NCI-H748 (cell line): ENCODE measurements around the gene AMH.

Experiments used
- DNase-seq: peaks from one replicate; lab custom pipeline; 2025; ENCODE audit not compliant: unreplicated experiment; lab: John Stamatoyannopoulos, UW

AMH gene

GRCh38 chr19:2282862-2283237 is 33.7 kb downstream of the AMH start:
- no peak for DNase-seq

GRCh38 chr19:2283835-2284507 is 34.8 kb downstream of the AMH start:
- no peak for DNase-seq

- no peak for DNase-seq
Measured at GRCh38 chr19:2286402-2287140, 37.4 kb downstream of the AMH start.

GRCh38 chr19:2287585-2288337 is 38.6 kb downstream of the AMH start:
- no peak for DNase-seq

GRCh38 chr19:2288338-2288817 is 39.3 kb downstream of the AMH start:
- no peak for DNase-seq

- DNase-seq = no peak
Measured at GRCh38 chr19:2288818-2289713, 39.9 kb downstream of the AMH start.

GRCh38 chr19:2289714-2290435 is 40.8 kb downstream of the AMH start:
- DNase-seq = peak; percentile 60

- DNase-seq = peak; percentile 66
Measured at GRCh38 chr19:2290441-2291184, 41.5 kb downstream of the AMH start.

GRCh38 chr19:2291185-2291751 is 42.1 kb downstream of the AMH start:
- DNase-seq = peak; percentile 75

- DNase-seq = no peak
Measured at GRCh38 chr19:2294687-2295335, 45.7 kb downstream of the AMH start.

GRCh38 chr19:2296141-2296540 is 47.0 kb downstream of the AMH start:
- no peak for DNase-seq

- no peak for DNase-seq
Measured at GRCh38 chr19:2300533-2300932, 51.4 kb downstream of the AMH start.
